Keratinocyte (primary cell): Measurements from ENCODE around the gene SMCO1.

Experiments used
- CTCF ChIP-seq, 3 experiments: IDR thresholded peaks in 1 of 3; conservative IDR thresholded peaks in 1 of 3; optimal IDR thresholded peaks in 1 of 3; 2 replicates in 2 of 3; 3 replicates in 1 of 3; pipeline versions ENCODE3 to v1.5.1; 2011; ENCODE audit warnings: low read length in 3 of 3, mild to moderate bottlenecking in 3 of 3, moderate library complexity in 2 of 3, control low read depth in 1 of 3, inconsistent platforms in 1 of 3; ENCODE audit not compliant: insufficient read depth in 2 of 3; ENCODE audit errors: extremely low read depth in 1 of 3
- EZH2 ChIP-seq: IDR thresholded peaks from one replicate; pipeline ENCODE4 v1.6.1; 2012; ENCODE audit warnings: inconsistent platforms, mild to moderate bottlenecking, low read length, moderate library complexity

GRCh38 chr3:196472286-196472685 is 42.9 kb downstream of the SMCO1 start:
- TF ChIP-seq CTCF (optimal IDR thresholded peaks at IDR 0.05 in 1 of 3, IDR thresholded peaks at IDR 0.05 in 1 of 3, conservative IDR thresholded peaks at IDR 0.05 in 1 of 3; ENCODE audit: extremely low read depth in 1 of 3, insufficient read depth in 2 of 3, low read length in 3 of 3) (no peak), EZH2 (no peak)
